H9 (cell line): Measurements from ENCODE around the gene TRAF5. TPM values are rescaled to one million over a fixed set of nuclear protein-coding genes. Genes with fewer than 3 reads are reported as not detected.

Experiments used
- DNase-seq: peaks from one replicate; pipeline ENCODE4 v3.0.0-alpha.2; 2017
- H2AFZ ChIP-seq: one replicate; pipeline ENCODE4 v1.6.1; 2013; ENCODE audit warnings: mild to moderate bottlenecking, low read length, control low read depth, moderate library complexity
- H2AK5ac ChIP-seq: 2 replicates; pipeline ENCODE4 v1.6.1; 2013; ENCODE audit warnings: low read length, control low read depth, mixed read lengths; ENCODE audit not compliant: insufficient read length
- H2BK120ac ChIP-seq: one replicate; pipeline ENCODE4 v1.6.1; 2013; ENCODE audit warnings: low read depth, mild to moderate bottlenecking, low read length, control low read depth, inconsistent platforms; ENCODE audit not compliant: poor library complexity, severe bottlenecking
- H2BK12ac ChIP-seq: 2 replicates; pipeline ENCODE4 v1.6.1; 2013; ENCODE audit warnings: low read length, control low read depth, mixed read lengths, low read depth; ENCODE audit not compliant: insufficient read length
- H2BK15ac ChIP-seq: 2 replicates; pipeline ENCODE4 v1.6.1; 2013; ENCODE audit warnings: low read depth, low read length, control low read depth
- H2BK20ac ChIP-seq: one replicate; pipeline ENCODE4 v1.6.1; 2013; ENCODE audit warnings: low read depth, mild to moderate bottlenecking, low read length, control low read depth, inconsistent platforms; ENCODE audit not compliant: poor library complexity, severe bottlenecking
- H2BK5ac ChIP-seq: 2 replicates; pipeline ENCODE4 v1.6.1; 2013; ENCODE audit warnings: low read length, control low read depth, mixed read lengths; ENCODE audit not compliant: insufficient read length
- H3K14ac ChIP-seq: 2 replicates; pipeline ENCODE4 v1.6.1; 2013; ENCODE audit warnings: low read length, control low read depth; ENCODE audit not compliant: insufficient read depth
- H3K18ac ChIP-seq: 2 replicates; pipeline ENCODE4 v1.6.1; 2013; ENCODE audit warnings: low read depth, mild to moderate bottlenecking, mixed read lengths, low read length, control low read depth; ENCODE audit not compliant: insufficient read length
- H3K23ac ChIP-seq: 2 replicates; pipeline ENCODE4 v1.6.1; 2013; ENCODE audit warnings: low read length, control low read depth, mixed read lengths, low read depth; ENCODE audit not compliant: insufficient read length
- H3K23me2 ChIP-seq: 2 replicates; pipeline ENCODE4 v1.6.1; 2013; ENCODE audit warnings: low read depth, mild to moderate bottlenecking, mixed read lengths, low read length, control low read depth; ENCODE audit not compliant: insufficient read length, poor library complexity, severe bottlenecking
- H3K27ac ChIP-seq: 2 replicates; pipeline ENCODE4 v1.5.1; 2013; ENCODE audit warnings: low read length, control low read depth, mixed read lengths, low read depth; ENCODE audit not compliant: insufficient read length
- H3K27me3 ChIP-seq: 2 replicates; pipeline ENCODE4 v1.6.1; 2013; ENCODE audit warnings: low read length, control low read depth, inconsistent platforms; ENCODE audit not compliant: insufficient read depth
- H3K4ac ChIP-seq: 2 replicates; pipeline ENCODE4 v1.6.1; 2013; ENCODE audit warnings: low read depth, mild to moderate bottlenecking, control low read depth, inconsistent platforms, low read length, moderate library complexity
- H3K4me1 ChIP-seq: 2 replicates; pipeline ENCODE4 v1.6.1; 2013; ENCODE audit warnings: low read length, control low read depth, inconsistent platforms; ENCODE audit not compliant: insufficient read depth
- H3K4me2 ChIP-seq: 2 replicates; pipeline ENCODE4 v1.6.1; 2013; ENCODE audit warnings: low read length, control low read depth, mixed read lengths; ENCODE audit not compliant: insufficient read length, insufficient read depth
- H3K56ac ChIP-seq: 2 replicates; pipeline ENCODE4 v1.6.1; 2013; ENCODE audit warnings: low read depth, mild to moderate bottlenecking, mixed read lengths, low read length, control low read depth; ENCODE audit not compliant: insufficient read length
- H3K79me1 ChIP-seq: 2 replicates; pipeline ENCODE4 v1.6.1; 2013; ENCODE audit warnings: low read depth, mild to moderate bottlenecking, moderate library complexity, low read length, control low read depth, inconsistent platforms; ENCODE audit not compliant: insufficient read depth, poor library complexity, severe bottlenecking
- H3K79me2 ChIP-seq: 2 replicates; pipeline ENCODE4 v1.6.1; 2013; ENCODE audit warnings: low read length, control low read depth, inconsistent platforms; ENCODE audit not compliant: insufficient read depth
- H3K9ac ChIP-seq: 2 replicates; pipeline ENCODE4 v1.6.1; 2013; ENCODE audit warnings: low read length, control low read depth, mixed read lengths; ENCODE audit not compliant: insufficient read length; ENCODE audit errors: extremely low read depth
- H3K9me3 ChIP-seq: one replicate; pipeline ENCODE4 v1.6.1; 2013; ENCODE audit warnings: low read depth, low read length, inconsistent platforms; ENCODE audit not compliant: control insufficient read depth
- H3T11ph ChIP-seq: one replicate; pipeline ENCODE4 v1.6.1; 2013; ENCODE audit warnings: mild to moderate bottlenecking, low read length, control low read depth, inconsistent platforms
- H4K20me1 ChIP-seq: one replicate; pipeline ENCODE4 v1.6.1; 2013; ENCODE audit not compliant: control insufficient read depth, insufficient read length, insufficient read depth
- H4K5ac ChIP-seq: 2 replicates; pipeline ENCODE4 v1.6.1; 2013; ENCODE audit warnings: low read depth, mild to moderate bottlenecking, mixed read lengths, low read length, control low read depth; ENCODE audit not compliant: insufficient read length
- H4K8ac ChIP-seq: replicated peaks from 2 replicates; pipeline ENCODE4 v1.6.1; 2013; ENCODE audit warnings: low read length, control low read depth, mixed read lengths, low read depth; ENCODE audit not compliant: insufficient read length
- H4K91ac ChIP-seq: 2 replicates; pipeline ENCODE4 v1.6.1; 2013; ENCODE audit warnings: low read depth, mild to moderate bottlenecking, moderate library complexity, mixed read lengths, low read length, control low read depth; ENCODE audit not compliant: insufficient read length
- H3K27ac Mint-ChIP-seq, 3 experiments: 2 replicates in 2 of 3; 3 replicates in 1 of 3; pipeline ENCODE4 v1.8.0; 2020 to 2021; ENCODE audit warnings: mixed read lengths in 3 of 3, mild to moderate bottlenecking in 1 of 3, moderate library complexity in 1 of 3
- H3K27me3 Mint-ChIP-seq: 2 replicates; pipeline ENCODE4 v1.8.0; 2021; ENCODE audit warnings: low read depth, mild to moderate bottlenecking, moderate library complexity, mixed read lengths
- H3K36me3 Mint-ChIP-seq, 3 experiments: 2 replicates in 2 of 3; 3 replicates in 1 of 3; pipeline ENCODE4 v1.8.0; 2020 to 2021; ENCODE audit warnings: low read depth in 3 of 3, mixed read lengths in 3 of 3; ENCODE audit not compliant: insufficient read depth in 1 of 3
- H3K4me1 Mint-ChIP-seq, 2 experiments: 2 replicates each; pipeline ENCODE4 v1.8.0; 2020; ENCODE audit warnings: mixed read lengths in 2 of 2
- H3K4me3 Mint-ChIP-seq, 2 experiments: 2 replicates in 1 of 2; 3 replicates in 1 of 2; pipeline ENCODE4 v1.8.0; 2020 to 2021; ENCODE audit warnings: mild to moderate bottlenecking in 2 of 2, mixed read lengths in 2 of 2, moderate library complexity in 1 of 2
- H3K9me3 Mint-ChIP-seq, 2 experiments: 2 replicates in 1 of 2; 3 replicates in 1 of 2; pipeline ENCODE4 v1.8.0; 2020; ENCODE audit warnings: mild to moderate bottlenecking in 2 of 2, mixed read lengths in 2 of 2, moderate library complexity in 1 of 2
- CTCF ChIP-seq: fragments of 200-600 bp; sonication (generic); conservative IDR thresholded peaks from 3 replicates; pipeline ENCODE4 v1.8.0; 2021; ENCODE audit warnings: antibody characterized with exemption, mild to moderate bottlenecking
- WGBS: extraction: QIAGEN DNeasy Blood & Tissue Kit; methylation state at CpG from one replicate; pipeline ENCODE4 v1.1.7; 2013; ENCODE audit warnings: missing lambda C conversion rate, low lambda C conversion rate, mixed read lengths; ENCODE audit not compliant: insufficient read length; ENCODE audit errors: extremely low coverage; 5-methylcytosine and 5-hydroxymethylcytosine counted together
- total RNA-seq: library from RNA; stranded (reverse); gene quantifications from 2 replicates; pipeline ENCODE4 v1.2.1, GENCODE V29; 2021

Gene TRAF5
- total RNA-seq, 1 experiment from 2014 or later: 19.1 TPM

GRCh38 chr1:211382714-211383480 lies 56.3 kb downstream of the TRAF5 start:
- no CpG with 5 or more reads among the region's 49 CpGs for WGBS
- Histone ChIP-seq H4K5ac (no peak overlapping the region), H4K20me1 (no peaks in the 10 kb centered on the region), H3K14ac (peak overlapping the region; percentile 99), H4K8ac (no peak overlapping the region), H3K23ac (no peak overlapping the region), H3K27ac (peak overlapping the region; percentile 87), H2BK20ac (no peak overlapping the region), H2BK15ac (no peak overlapping the region), H2AFZ (no peak overlapping the region), H2BK120ac (no peak overlapping the region), H3K23me2 (peaks cover 7% of the 10 kb centered on the region), H2AK5ac (no peak overlapping the region), H3K18ac (peak overlapping the region; percentile 99), H3K79me2 (no peaks in the 10 kb centered on the region), H3K9ac (peak overlapping the region; percentile 85), H2BK5ac (no peak overlapping the region), H3T11ph (peak overlapping the region; percentile 37), H3K4ac (no peak overlapping the region; the same call in 1 of the 2 replicates), H3K9me3 (no peaks in the 10 kb centered on the region), H3K4me2 (peak overlapping the region; percentile 61), H3K56ac (no peak overlapping the region), H3K27me3 (no peaks in the 10 kb centered on the region), H3K4me1 (no peaks in the 10 kb centered on the region), H4K91ac (no peak overlapping the region), H3K79me1 (no peaks in the 10 kb centered on the region), H2BK12ac (no peak overlapping the region)
- peak; percentile 94 for DNase-seq
- H3K27ac Mint-ChIP-seq: peak overlapping the region; percentile 89 to 100 (median 99)
- no peaks in the 10 kb centered on the region for H3K27me3 Mint-ChIP-seq
- H3K4me3 Mint-ChIP-seq: peak overlapping the region; percentile 88 to 94
- no peak for TF ChIP-seq CTCF
- H3K36me3 Mint-ChIP-seq: no peaks in the 10 kb centered on the region
- H3K4me1 Mint-ChIP-seq: peaks cover 27 to 33% of the 10 kb centered on the region in 2 experiments
- no peaks in the 10 kb centered on the region for H3K9me3 Mint-ChIP-seq
